ENCODE measurements around the gene ADGRA3. TPM values are rescaled to one million over a fixed set of nuclear protein-coding genes. Genes with fewer than 3 reads are reported as not detected.
A peak's percentile ranks its signal among the peaks of the same experiment; 100 is the strongest.

ADGRA3 gene
- total RNA-seq, 2 donors from 2014 or later, result 51.8 to 54.9 TPM

- no peak overlapping the region for H3K4me3 ChIP-seq (ENCODE audit: low read length)
- no peak overlapping the region for H3K9ac ChIP-seq (ENCODE audit: extremely low read depth, low read length, poor library complexity, severe bottlenecking)
- H3K27me3 ChIP-seq (ENCODE audit: control insufficient read depth, insufficient read depth, low read length, poor library complexity, severe bottlenecking), result no peaks in the 10 kb centered on the region
- Mint-ChIP-seq H3K27ac (no peak overlapping the region), H3K36me3 (ENCODE audit: low read depth) (peaks cover 19% of the 10 kb centered on the region), H3K9me3 (no peaks in the 10 kb centered on the region), H3K4me3 (no peak overlapping the region), H3K27me3 (ENCODE audit: insufficient read depth) (no peaks in the 10 kb centered on the region), H3K4me1 (peaks cover 29% of the 10 kb centered on the region)
- peaks cover 8% of the 10 kb centered on the region for H3K36me3 ChIP-seq (ENCODE audit: control insufficient read depth, insufficient read depth, low read length)
- peaks cover 3% of the 10 kb centered on the region for H3K4me1 ChIP-seq (ENCODE audit: control insufficient read depth, insufficient read depth, low read length)
- peak; percentile 71 for DNase-seq
- no peak for TF ChIP-seq CTCF (conservative IDR thresholded peaks at IDR 0.05)
- no peak overlapping the region for H3K27ac ChIP-seq (ENCODE audit: low read depth, low read length)
- H3K9me3 ChIP-seq (ENCODE audit: control insufficient read depth, low read length), result no peaks in the 10 kb centered on the region
- WGBS, 2 experiments (ENCODE audit: insufficient coverage in 1 of 2, insufficient read length in 1 of 2), result 90 to 97% methylated on average over 3 of the region's 3 CpGs
These were observed 53.2 kb downstream of the ADGRA3 start for GRCh38 chr4:22462688-22463087.

- H3K27me3 ChIP-seq (ENCODE audit: control insufficient read depth, insufficient read depth, low read length, poor library complexity, severe bottlenecking), result no peaks in the 10 kb centered on the region
- Mint-ChIP-seq H3K36me3 (ENCODE audit: low read depth) (peaks cover 6% of the 10 kb centered on the region), H3K9me3 (no peaks in the 10 kb centered on the region), H3K27ac (no peak overlapping the region), H3K4me3 (no peak overlapping the region), H3K4me1 (peaks cover 34% of the 10 kb centered on the region), H3K27me3 (ENCODE audit: insufficient read depth) (no peaks in the 10 kb centered on the region)
- no peak overlapping the region for H3K9ac ChIP-seq (ENCODE audit: extremely low read depth, low read length, poor library complexity, severe bottlenecking)
- H3K4me1 ChIP-seq (ENCODE audit: control insufficient read depth, insufficient read depth, low read length), result peaks cover 3% of the 10 kb centered on the region
- TF ChIP-seq CTCF (conservative IDR thresholded peaks at IDR 0.05), result no peak
- no peak for DNase-seq
- H3K9me3 ChIP-seq (ENCODE audit: control insufficient read depth, low read length), result no peaks in the 10 kb centered on the region
- H3K4me3 ChIP-seq (ENCODE audit: low read length), result no peak overlapping the region
- H3K36me3 ChIP-seq (ENCODE audit: control insufficient read depth, insufficient read depth, low read length), result peaks cover 7% of the 10 kb centered on the region
- no peak overlapping the region for H3K27ac ChIP-seq (ENCODE audit: low read depth, low read length)
These were observed 55.6 kb downstream of the ADGRA3 start for GRCh38 chr4:22460266-22460665.

GRCh38 chr4:22458098-22458497 is 57.8 kb downstream of the ADGRA3 start:
- 91 to 92% methylated on average over 4 of the region's 4 CpGs for WGBS, 2 experiments (ENCODE audit: insufficient coverage in 1 of 2, insufficient read length in 1 of 2)
- no peak overlapping the region for H3K4me3 ChIP-seq (ENCODE audit: low read length)
- TF ChIP-seq CTCF (conservative IDR thresholded peaks at IDR 0.05), result no peak
- H3K4me1 ChIP-seq (ENCODE audit: control insufficient read depth, insufficient read depth, low read length), result peaks cover 3% of the 10 kb centered on the region
- Mint-ChIP-seq H3K27me3 (ENCODE audit: insufficient read depth) (no peaks in the 10 kb centered on the region), H3K27ac (no peak overlapping the region), H3K4me3 (no peak overlapping the region), H3K36me3 (ENCODE audit: low read depth) (peaks cover 16% of the 10 kb centered on the region), H3K9me3 (no peaks in the 10 kb centered on the region), H3K4me1 (peaks cover 34% of the 10 kb centered on the region)
- H3K9ac ChIP-seq (ENCODE audit: extremely low read depth, low read length, poor library complexity, severe bottlenecking), result no peak overlapping the region
- H3K27me3 ChIP-seq (ENCODE audit: control insufficient read depth, insufficient read depth, low read length, poor library complexity, severe bottlenecking), result no peaks in the 10 kb centered on the region
- no peak for DNase-seq
- peaks cover 10% of the 10 kb centered on the region for H3K36me3 ChIP-seq (ENCODE audit: control insufficient read depth, insufficient read depth, low read length)
- no peak overlapping the region for H3K27ac ChIP-seq (ENCODE audit: low read depth, low read length)
- H3K9me3 ChIP-seq (ENCODE audit: control insufficient read depth, low read length), result no peaks in the 10 kb centered on the region
